GM18868 (cell line): ENCODE results near the gene TYRP1.
A peak's percentile ranks its signal among the peaks of the same experiment; 100 is the strongest.

Source experiments
- ATAC-seq: cut with Tn5 transposase; IDR thresholded peaks from one replicate; pipeline ENCODE4 v1.9.1; 2021; ENCODE audit warnings: mild to moderate bottlenecking, moderate library complexity; ENCODE audit not compliant: unreplicated experiment

Gene TYRP1

GRCh38 chr9:12696931-12697622 lies 3.9 kb downstream of the TYRP1 start:
- ATAC-seq, result no peak

GRCh38 chr9:12697719-12698118 lies 4.5 kb downstream of the TYRP1 start:
- no peak for ATAC-seq

GRCh38 chr9:12698266-12698665 lies 5.1 kb downstream of the TYRP1 start:
- ATAC-seq, result no peak

GRCh38 chr9:12698986-12699385 lies 5.8 kb downstream of the TYRP1 start:
- no peak for ATAC-seq

GRCh38 chr9:12699529-12699928 lies 6.3 kb downstream of the TYRP1 start:
- no peak for ATAC-seq

GRCh38 chr9:12701126-12701525 lies 7.9 kb downstream of the TYRP1 start:
- no peak for ATAC-seq

- ATAC-seq, result no peak
These were observed 9.1 kb downstream of the TYRP1 start for GRCh38 chr9:12702160-12702758.

- no peak for ATAC-seq
These were observed 10.8 kb downstream of the TYRP1 start for GRCh38 chr9:12703996-12704395.

GRCh38 chr9:12705738-12706391 lies 12.7 kb downstream of the TYRP1 start:
- no peak for ATAC-seq

GRCh38 chr9:12708562-12709298 lies 15.5 kb downstream of the TYRP1 start:
- ATAC-seq, result no peak

GRCh38 chr9:12712532-12712931 lies 19.3 kb downstream of the TYRP1 start:
- ATAC-seq, result no peak

GRCh38 chr9:12715268-12715667 lies 22.1 kb downstream of the TYRP1 start:
- no peak for ATAC-seq

GRCh38 chr9:12716823-12717600 lies 23.8 kb downstream of the TYRP1 start:
- ATAC-seq, result no peak

GRCh38 chr9:12717907-12718306 lies 24.7 kb downstream of the TYRP1 start:
- ATAC-seq, result no peak

GRCh38 chr9:12718482-12719026 lies 25.4 kb downstream of the TYRP1 start:
- ATAC-seq, result no peak

GRCh38 chr9:12719431-12719830 lies 26.2 kb downstream of the TYRP1 start:
- peak; percentile 43 for ATAC-seq

- ATAC-seq, result no peak
These were observed 27.4 kb downstream of the TYRP1 start for GRCh38 chr9:12720551-12720950.

GRCh38 chr9:12722131-12722530 lies 28.9 kb downstream of the TYRP1 start:
- no peak for ATAC-seq

GRCh38 chr9:12723409-12724028 lies 30.3 kb downstream of the TYRP1 start:
- ATAC-seq, result no peak

- ATAC-seq, result no peak
These were observed 33.6 kb downstream of the TYRP1 start for GRCh38 chr9:12726795-12727194.
